Measurements from ENCODE around the gene SMIM11. TPM values are rescaled to one million over a fixed set of nuclear protein-coding genes. Genes with fewer than 3 reads are reported as not detected.
"Not testable (repeated sequence)": the region's sequence is repeated elsewhere in the genome, so short reads cannot be mapped to it uniquely, and the experiment has no call there.

SMIM11 gene
- total and polyA plus RNA-seq, 2 of the 4 experiments (the other 2 are of a cell fraction), result 3.6 to 8.8 TPM

GRCh38 chr21:34406676-34407075 lies 31.4 kb downstream of the SMIM11 start:
- H3K4me1 ChIP-seq (ENCODE audit: control insufficient read depth, insufficient read depth, low read length); H3K4me3 ChIP-seq (ENCODE audit: insufficient read depth, low read depth, low read length); DNase-seq; H2BK15ac ChIP-seq (ENCODE audit: low read depth, low read length); H3K56ac ChIP-seq (ENCODE audit: extremely low read depth, insufficient read depth, low read length); H4K5ac ChIP-seq (ENCODE audit: low read depth, low read length); H3K4me2 ChIP-seq (ENCODE audit: low read depth, low read length); H3K23ac ChIP-seq (ENCODE audit: low read depth, low read length); CTCF ChIA-PET; H3K36me3 ChIP-seq (ENCODE audit: control insufficient read depth, insufficient read depth, low read length); BruUV-seq (replicated peaks); H2AK5ac ChIP-seq (ENCODE audit: low read depth, low read length); H2BK5ac ChIP-seq (ENCODE audit: low read depth, low read length, poor library complexity, severe bottlenecking); H3K14ac ChIP-seq (replicated peaks; ENCODE audit: low read depth, low read length); H3K27ac ChIP-seq (ENCODE audit: insufficient read depth, low read length); POLR2A ChIA-PET (ENCODE audit: unreplicated experiment); H4K20me1 ChIP-seq (ENCODE audit: insufficient read depth, low read length); H3K4ac ChIP-seq (ENCODE audit: low read depth, low read length); H2BK120ac ChIP-seq (ENCODE audit: low read depth, low read length); in situ Hi-C loops (cut with MboI; ENCODE audit: low sequenced_read_pairs); H4K8ac ChIP-seq (ENCODE audit: low read depth in 2 of 2, low read length in 2 of 2); H3K79me1 ChIP-seq (ENCODE audit: low read depth in 1 of 2, low read length in 2 of 2); H2AK9ac ChIP-seq (replicated peaks; ENCODE audit: low read depth, low read length, poor library complexity); intact Hi-C loops (cut with micrococcal nuclease); H2AFZ ChIP-seq (replicated peaks; ENCODE audit: low read length, poor library complexity); H3K9ac ChIP-seq (ENCODE audit: low read depth, low read length); dilution Hi-C loops (cut with HindIII; ENCODE audit: low sequenced_read_pairs, unreplicated experiment); H4K91ac ChIP-seq (ENCODE audit: insufficient read depth, low read depth, low read length); H3K18ac ChIP-seq (ENCODE audit: low read depth, low read length); H3K9me1 ChIP-seq (ENCODE audit: insufficient read depth, low read length); H3K9me3 ChIP-seq (ENCODE audit: control insufficient read depth, insufficient read depth, low read length); ATAC-seq (ENCODE audit: low read depth); H3K27me3 ChIP-seq (ENCODE audit: control insufficient read depth, insufficient read depth, low read length); H2BK20ac ChIP-seq (ENCODE audit: low read depth, low read length): not testable (repeated sequence)
- no CpG with 5 or more reads among the region's 2 CpGs for WGBS, 2 experiments (ENCODE audit: extremely low coverage in 2 of 2, insufficient read length in 1 of 2)

- H2BK5ac ChIP-seq (ENCODE audit: low read depth, low read length, poor library complexity, severe bottlenecking); POLR2A ChIA-PET (ENCODE audit: unreplicated experiment); H3K36me3 ChIP-seq (ENCODE audit: control insufficient read depth, insufficient read depth, low read length); H4K5ac ChIP-seq (ENCODE audit: low read depth, low read length); H3K23ac ChIP-seq (ENCODE audit: low read depth, low read length); H2AFZ ChIP-seq (replicated peaks; ENCODE audit: low read length, poor library complexity); H3K9ac ChIP-seq (ENCODE audit: low read depth, low read length); H2AK9ac ChIP-seq (replicated peaks; ENCODE audit: low read depth, low read length, poor library complexity); H4K8ac ChIP-seq (ENCODE audit: low read depth in 2 of 2, low read length in 2 of 2); BruUV-seq (replicated peaks); H3K14ac ChIP-seq (replicated peaks; ENCODE audit: low read depth, low read length); DNase-seq; H3K4me1 ChIP-seq (ENCODE audit: control insufficient read depth, insufficient read depth, low read length); H3K79me1 ChIP-seq (ENCODE audit: low read depth in 1 of 2, low read length in 2 of 2); H2BK120ac ChIP-seq (ENCODE audit: low read depth, low read length); H3K18ac ChIP-seq (ENCODE audit: low read depth, low read length); in situ Hi-C loops (cut with MboI; ENCODE audit: low sequenced_read_pairs); H3K27ac ChIP-seq (ENCODE audit: insufficient read depth, low read length); H2BK15ac ChIP-seq (ENCODE audit: low read depth, low read length); H3K4me3 ChIP-seq (ENCODE audit: insufficient read depth, low read depth, low read length); H3K4ac ChIP-seq (ENCODE audit: low read depth, low read length); H2AK5ac ChIP-seq (ENCODE audit: low read depth, low read length); dilution Hi-C loops (cut with HindIII; ENCODE audit: low sequenced_read_pairs, unreplicated experiment); H3K4me2 ChIP-seq (ENCODE audit: low read depth, low read length); H3K27me3 ChIP-seq (ENCODE audit: control insufficient read depth, insufficient read depth, low read length); H3K9me3 ChIP-seq (ENCODE audit: control insufficient read depth, insufficient read depth, low read length); CTCF ChIA-PET; H2BK20ac ChIP-seq (ENCODE audit: low read depth, low read length); H4K91ac ChIP-seq (ENCODE audit: insufficient read depth, low read depth, low read length); H4K20me1 ChIP-seq (ENCODE audit: insufficient read depth, low read length); H3K56ac ChIP-seq (ENCODE audit: extremely low read depth, insufficient read depth, low read length); ATAC-seq (ENCODE audit: low read depth); intact Hi-C loops (cut with micrococcal nuclease); H3K9me1 ChIP-seq (ENCODE audit: insufficient read depth, low read length): not testable (repeated sequence)
- WGBS, 2 experiments (ENCODE audit: extremely low coverage in 2 of 2, insufficient read length in 1 of 2), result no CpG with 5 or more reads among the region's 9 CpGs
These were observed 32.0 kb downstream of the SMIM11 start for GRCh38 chr21:34407294-34407693.

All from IMR-90 (cell line).